Measurements from ENCODE around the gene PTPRM. TPM values are rescaled to one million over a fixed set of nuclear protein-coding genes. Genes with fewer than 3 reads are reported as not detected.

Gene PTPRM
- total RNA-seq, 4 donors from 2014 or later = 62.7 to 94.0 (median 76.0) TPM

DNA sequence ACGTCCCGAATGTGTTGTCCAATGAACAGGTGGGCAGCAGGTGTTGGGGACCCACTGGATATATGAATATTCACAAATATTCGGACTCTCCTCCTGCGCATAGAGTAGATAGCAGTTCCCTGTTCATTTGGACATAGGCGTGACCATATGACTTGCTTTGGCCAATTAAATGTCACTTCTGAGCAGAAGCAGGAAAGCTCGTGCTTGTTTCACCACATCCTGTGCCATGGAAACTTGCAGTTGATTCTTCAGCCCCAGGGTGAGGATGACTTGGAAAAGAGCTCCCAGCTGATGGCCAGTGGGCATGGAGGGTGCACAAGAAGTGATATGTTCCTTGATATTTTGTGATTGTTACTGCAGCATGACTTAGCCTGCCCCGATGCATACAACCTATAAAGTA lies 52.6 kb downstream of the PTPRM start:
- WGBS = 86% methylated on average over 7 of the region's 7 CpGs
- intact Hi-C loops (cut with DNase I) = loop anchor here (10.0 kb wide), 1 partner anchor 45 kb away; no protein-coding TSS in a partner anchor
- Histone ChIP-seq H3K36me3 (no peaks in the 10 kb centered on the region), H3K27me3 (no peaks in the 10 kb centered on the region), H3K4me3 (no peak overlapping the region), H3K4me1 (peaks cover 58 to 72% (median 66%) of the 10 kb centered on the region in 4 donors), H3K27ac (replicated peaks in 1 of 4) (no peak overlapping the region), H3K9me3 (no peaks in the 10 kb centered on the region)
- DNase-seq (ENCODE audit: extremely low spot score) = no peak
- TF ChIP-seq POLR2A (IDR thresholded peaks at IDR 0.05; ENCODE audit: low read depth) = no peak
- TF ChIP-seq, protein P1, sequence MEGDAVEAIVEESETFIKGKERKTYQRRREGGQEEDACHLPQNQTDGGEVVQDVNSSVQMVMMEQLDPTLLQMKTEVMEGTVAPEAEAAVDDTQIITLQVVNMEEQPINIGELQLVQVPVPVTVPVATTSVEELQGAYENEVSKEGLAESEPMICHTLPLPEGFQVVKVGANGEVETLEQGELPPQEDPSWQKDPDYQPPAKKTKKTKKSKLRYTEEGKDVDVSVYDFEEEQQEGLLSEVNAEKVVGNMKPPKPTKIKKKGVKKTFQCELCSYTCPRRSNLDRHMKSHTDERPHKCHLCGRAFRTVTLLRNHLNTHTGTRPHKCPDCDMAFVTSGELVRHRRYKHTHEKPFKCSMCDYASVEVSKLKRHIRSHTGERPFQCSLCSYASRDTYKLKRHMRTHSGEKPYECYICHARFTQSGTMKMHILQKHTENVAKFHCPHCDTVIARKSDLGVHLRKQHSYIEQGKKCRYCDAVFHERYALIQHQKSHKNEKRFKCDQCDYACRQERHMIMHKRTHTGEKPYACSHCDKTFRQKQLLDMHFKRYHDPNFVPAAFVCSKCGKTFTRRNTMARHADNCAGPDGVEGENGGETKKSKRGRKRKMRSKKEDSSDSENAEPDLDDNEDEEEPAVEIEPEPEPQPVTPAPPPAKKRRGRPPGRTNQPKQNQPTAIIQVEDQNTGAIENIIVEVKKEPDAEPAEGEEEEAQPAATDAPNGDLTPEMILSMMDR (IDR thresholded peaks at IDR 0.05) = no peak
- no peak for TF ChIP-seq EP300 (IDR thresholded peaks at IDR 0.05)
- no peak for TF ChIP-seq POLR2AphosphoS5 (IDR thresholded peaks at IDR 0.05)

DNA sequence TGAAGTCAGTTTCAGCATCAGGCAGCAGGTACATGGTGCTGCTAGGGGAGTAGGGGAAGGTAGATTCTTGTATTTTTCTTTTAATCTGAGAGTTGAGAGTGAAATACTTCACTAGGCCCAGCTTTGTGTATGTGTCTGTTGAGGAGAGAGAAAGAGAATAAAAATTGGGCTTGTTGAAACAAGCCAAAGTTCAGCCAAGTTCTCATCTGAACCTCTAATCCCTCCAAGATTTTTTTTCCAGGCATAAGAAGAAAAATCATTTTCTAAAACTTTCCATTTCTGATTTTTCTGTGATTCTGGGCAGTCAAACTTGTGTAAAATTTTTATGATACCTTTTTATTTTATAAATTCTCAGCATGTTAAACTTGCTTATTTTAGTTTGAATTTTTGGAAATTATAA lies 55.6 kb downstream of the PTPRM start:
- Histone ChIP-seq H3K27ac (replicated peaks in 1 of 4) (no peak overlapping the region), H3K4me1 (peaks cover 56 to 76% (median 66%) of the 10 kb centered on the region in 4 donors), H3K27me3 (no peaks in the 10 kb centered on the region), H3K36me3 (no peaks in the 10 kb centered on the region), H3K4me3 (no peak overlapping the region), H3K9me3 (no peaks in the 10 kb centered on the region)
- DNase-seq (ENCODE audit: extremely low spot score) = no peak
- TF ChIP-seq EP300 (IDR thresholded peaks at IDR 0.05) = no peak
- TF ChIP-seq POLR2AphosphoS5 (IDR thresholded peaks at IDR 0.05) = no peak
- TF ChIP-seq, protein P1 (IDR thresholded peaks at IDR 0.05) = no peak
- TF ChIP-seq POLR2A (IDR thresholded peaks at IDR 0.05; ENCODE audit: low read depth) = no peak
- intact Hi-C loops (cut with DNase I) = loop anchor here (10.0 kb wide), 1 partner anchor 48 kb away; no protein-coding TSS in a partner anchor

DNA sequence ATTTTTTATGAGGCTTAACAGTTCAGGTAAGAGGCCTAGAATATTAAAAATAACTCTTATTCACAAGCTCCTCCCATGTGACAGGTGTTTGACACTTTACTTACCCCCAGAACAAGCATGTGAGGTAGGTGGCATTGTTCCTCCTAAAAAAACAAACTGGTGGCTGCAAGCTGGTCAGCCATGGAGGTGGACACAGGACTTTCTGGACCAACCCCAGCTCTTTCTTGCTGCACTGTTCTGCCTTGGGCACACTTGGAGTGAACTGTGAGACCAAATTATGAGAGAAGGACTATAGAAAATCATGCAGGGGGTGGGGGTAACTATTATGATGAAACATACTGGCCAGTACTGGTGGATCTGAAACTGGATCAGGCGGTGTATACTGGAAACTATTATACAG lies 56.6 kb downstream of the PTPRM start:
- Histone ChIP-seq H3K9me3 (no peaks in the 10 kb centered on the region), H3K4me3 (no peak overlapping the region), H3K36me3 (no peaks in the 10 kb centered on the region), H3K4me1 (peaks cover 48 to 67% (median 59%) of the 10 kb centered on the region in 4 donors), H3K27me3 (no peaks in the 10 kb centered on the region), H3K27ac (replicated peaks in 1 of 4) (no peak overlapping the region)
- intact Hi-C loops (cut with DNase I) = loop anchor here (10.0 kb wide), 1 partner anchor 49 kb away; no protein-coding TSS in a partner anchor
- no peak for TF ChIP-seq EP300 (IDR thresholded peaks at IDR 0.05)
- TF ChIP-seq POLR2A (IDR thresholded peaks at IDR 0.05; ENCODE audit: low read depth) = no peak
- TF ChIP-seq, protein P1 (IDR thresholded peaks at IDR 0.05) = no peak
- TF ChIP-seq POLR2AphosphoS5 (IDR thresholded peaks at IDR 0.05) = no peak
- DNase-seq (ENCODE audit: extremely low spot score) = peak; percentile 47
- WGBS = 80% methylated on average over 1 of the region's 1 CpG

DNA sequence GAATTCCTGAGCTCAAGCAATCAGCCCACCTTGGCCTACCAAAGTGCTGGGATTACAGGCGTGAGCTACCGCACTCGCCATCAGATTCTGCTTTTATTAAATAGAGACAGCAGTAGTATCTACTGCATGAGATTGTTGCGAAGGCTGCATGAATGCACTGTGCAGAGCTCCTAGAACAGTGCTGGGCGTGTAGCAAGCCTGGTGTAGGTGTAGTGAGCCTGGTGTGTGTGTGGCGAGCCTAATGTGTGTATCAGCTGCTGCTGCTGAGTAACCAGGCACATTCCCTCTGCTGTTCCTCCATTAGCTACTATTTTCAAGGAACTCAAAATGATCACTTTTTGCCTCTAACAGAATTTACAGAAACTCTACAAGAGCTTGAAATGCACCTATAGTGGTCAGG lies 57.6 kb downstream of the PTPRM start:
- Histone ChIP-seq H3K9me3 (no peaks in the 10 kb centered on the region), H3K4me1 (peaks cover 38 to 57% (median 52%) of the 10 kb centered on the region in 4 donors), H3K27ac (replicated peaks in 1 of 4) (no peak overlapping the region), H3K27me3 (no peaks in the 10 kb centered on the region), H3K36me3 (no peaks in the 10 kb centered on the region), H3K4me3 (no peak overlapping the region)
- peak; percentile 29 for DNase-seq (ENCODE audit: extremely low spot score)
- WGBS = 100% methylated on average over 6 of the region's 6 CpGs
- TF ChIP-seq POLR2AphosphoS5 (IDR thresholded peaks at IDR 0.05) (no peak), POLR2A (IDR thresholded peaks at IDR 0.05; ENCODE audit: low read depth) (no peak), EP300 (IDR thresholded peaks at IDR 0.05) (no peak)
- TF ChIP-seq, protein P1 (IDR thresholded peaks at IDR 0.05) = no peak
- intact Hi-C loops (cut with DNase I) = loop anchor here (10.0 kb wide), 1 partner anchor 50 kb away; no protein-coding TSS in a partner anchor

Data from esophagus muscularis mucosa (tissue), 4 donors.